ENCODE results near the gene ARID5B.

DNA sequence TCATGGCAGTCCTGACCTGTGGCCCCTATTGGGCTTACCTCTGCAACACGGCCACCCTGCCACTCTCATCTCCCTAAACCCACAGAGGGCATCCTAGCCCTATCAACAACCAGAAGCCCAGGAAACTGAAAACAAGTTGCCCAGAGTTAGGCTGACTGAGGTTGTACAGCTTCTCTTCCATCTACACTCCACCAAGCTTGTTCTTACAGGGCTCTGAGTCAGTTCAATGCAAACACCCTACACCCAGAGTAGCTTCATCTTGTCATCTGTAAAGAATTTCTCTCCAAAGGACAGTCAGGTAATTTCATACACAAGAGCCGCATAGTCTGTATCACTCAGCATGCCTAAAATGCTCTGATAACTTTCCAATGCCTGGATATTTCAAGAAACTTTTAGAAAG lies 175.4 kb downstream of the ARID5B start:
- TF ChIP-seq, protein P1, sequence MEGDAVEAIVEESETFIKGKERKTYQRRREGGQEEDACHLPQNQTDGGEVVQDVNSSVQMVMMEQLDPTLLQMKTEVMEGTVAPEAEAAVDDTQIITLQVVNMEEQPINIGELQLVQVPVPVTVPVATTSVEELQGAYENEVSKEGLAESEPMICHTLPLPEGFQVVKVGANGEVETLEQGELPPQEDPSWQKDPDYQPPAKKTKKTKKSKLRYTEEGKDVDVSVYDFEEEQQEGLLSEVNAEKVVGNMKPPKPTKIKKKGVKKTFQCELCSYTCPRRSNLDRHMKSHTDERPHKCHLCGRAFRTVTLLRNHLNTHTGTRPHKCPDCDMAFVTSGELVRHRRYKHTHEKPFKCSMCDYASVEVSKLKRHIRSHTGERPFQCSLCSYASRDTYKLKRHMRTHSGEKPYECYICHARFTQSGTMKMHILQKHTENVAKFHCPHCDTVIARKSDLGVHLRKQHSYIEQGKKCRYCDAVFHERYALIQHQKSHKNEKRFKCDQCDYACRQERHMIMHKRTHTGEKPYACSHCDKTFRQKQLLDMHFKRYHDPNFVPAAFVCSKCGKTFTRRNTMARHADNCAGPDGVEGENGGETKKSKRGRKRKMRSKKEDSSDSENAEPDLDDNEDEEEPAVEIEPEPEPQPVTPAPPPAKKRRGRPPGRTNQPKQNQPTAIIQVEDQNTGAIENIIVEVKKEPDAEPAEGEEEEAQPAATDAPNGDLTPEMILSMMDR (IDR thresholded peaks at IDR 0.05), result no peak
- no peak for TF ChIP-seq EZH2 (IDR thresholded peaks at IDR 0.05; ENCODE audit: borderline replicate concordance, insufficient read depth, low read depth, low read length, poor library complexity, severe bottlenecking)

Data from B cell (primary cell).